GM21825 (cell line): ENCODE data around the gene RNF175.

Experiments
- ATAC-seq: cut with Tn5 transposase; IDR thresholded peaks from one replicate; pipeline ENCODE4 v1.9.1; 2021; ENCODE audit warnings: mild to moderate bottlenecking, moderate library complexity; ENCODE audit not compliant: unreplicated experiment

The RNF175 gene

GRCh38 chr4:153785910-153786721 is 26.3 kb upstream of the RNF175 start:
- no peak for ATAC-seq

- ATAC-seq: no peak
Measured at GRCh38 chr4:153784166-153784699, 24.4 kb upstream of the RNF175 start.

GRCh38 chr4:153782581-153782980 is 22.8 kb upstream of the RNF175 start:
- ATAC-seq: no peak

GRCh38 chr4:153781717-153782416 is 22.0 kb upstream of the RNF175 start:
- ATAC-seq: no peak

- no peak for ATAC-seq
Measured at GRCh38 chr4:153781280-153781679, 21.5 kb upstream of the RNF175 start.

GRCh38 chr4:153780876-153781275 is 21.1 kb upstream of the RNF175 start:
- peak; percentile 71 for ATAC-seq

GRCh38 chr4:153780221-153780620 is 20.4 kb upstream of the RNF175 start:
- no peak for ATAC-seq

- ATAC-seq: no peak
Measured at GRCh38 chr4:153778383-153778782, 18.6 kb upstream of the RNF175 start.

- ATAC-seq: no peak
Measured at GRCh38 chr4:153777421-153777820, 17.6 kb upstream of the RNF175 start.

- ATAC-seq: no peak
Measured at GRCh38 chr4:153776601-153777000, 16.8 kb upstream of the RNF175 start.

- ATAC-seq: no peak
Measured at GRCh38 chr4:153773236-153773690, 13.4 kb upstream of the RNF175 start.

- no peak for ATAC-seq
Measured at GRCh38 chr4:153771046-153771445, 11.2 kb upstream of the RNF175 start.

GRCh38 chr4:153766758-153767157 is 6.9 kb upstream of the RNF175 start:
- no peak for ATAC-seq

- no peak for ATAC-seq
Measured at GRCh38 chr4:153765894-153766293, 6.1 kb upstream of the RNF175 start.

GRCh38 chr4:153764601-153765368 is 5.0 kb upstream of the RNF175 start:
- ATAC-seq: no peak

GRCh38 chr4:153763404-153763803 is 3.6 kb upstream of the RNF175 start:
- no peak for ATAC-seq

- ATAC-seq: no peak
Measured at GRCh38 chr4:153758688-153759406, 977 bp downstream of the RNF175 start.

- no peak for ATAC-seq
Measured at GRCh38 chr4:153758136-153758535, 1.7 kb downstream of the RNF175 start.

- no peak for ATAC-seq
Measured at GRCh38 chr4:153757407-153757806, 2.4 kb downstream of the RNF175 start.

- no peak for ATAC-seq
Measured at GRCh38 chr4:153755186-153755585, 4.6 kb downstream of the RNF175 start.
